ENCODE data around the gene PAX5.

Gene PAX5

DNA sequence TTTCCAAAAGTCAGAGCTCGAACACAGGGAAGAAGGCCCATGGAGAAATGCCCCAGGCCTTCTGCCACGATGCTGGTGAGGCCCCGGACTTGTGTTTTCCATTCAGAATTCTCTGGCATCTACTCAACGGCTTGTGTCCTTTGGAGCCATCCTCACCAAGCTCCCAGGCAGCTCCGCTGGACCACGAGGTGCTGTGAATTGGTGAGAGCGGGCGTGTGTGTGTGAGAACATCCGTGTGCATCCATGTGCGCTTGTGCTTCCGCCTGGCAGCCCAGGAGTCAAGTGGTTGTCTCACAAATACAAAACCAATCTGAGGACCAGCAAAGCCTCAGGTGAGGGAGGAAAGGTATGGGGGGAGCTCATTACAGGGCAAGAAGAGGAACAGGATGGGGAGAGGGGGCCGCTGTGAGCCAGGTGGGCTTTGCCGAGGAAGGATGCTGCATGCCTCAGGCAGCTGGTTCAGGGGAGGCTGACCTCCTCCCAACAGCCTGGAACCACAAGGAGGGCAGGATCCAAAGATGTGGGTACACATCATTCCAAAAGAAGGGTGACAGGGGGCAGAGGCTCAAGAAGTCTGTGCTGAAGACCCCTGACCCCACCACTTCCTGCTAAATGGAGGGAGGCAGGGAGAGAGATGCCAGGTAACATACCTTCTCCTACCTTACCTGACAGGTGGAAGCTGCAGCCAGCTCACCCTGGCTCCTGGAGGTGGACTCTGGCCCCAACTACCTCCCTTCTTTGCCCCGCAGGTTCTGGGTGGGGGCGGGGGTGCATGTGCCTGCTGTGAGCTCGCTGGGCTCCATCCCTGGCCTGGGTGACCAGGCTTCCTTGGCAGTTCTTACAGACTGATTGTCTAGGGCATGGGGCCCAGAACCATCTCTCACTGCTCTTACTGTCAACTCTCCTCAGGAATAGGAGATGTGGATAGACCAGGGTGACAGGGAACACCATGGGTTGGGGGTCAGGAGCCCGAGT is 196.3 kb downstream of the PAX5 start:
- DNase-seq, result no peak
- Histone ChIP-seq H3K27me3 (ENCODE audit: insufficient read depth, low read depth, severe bottlenecking) (no peaks in the 10 kb centered on the region), H3K27ac (no peak overlapping the region), H3K4me3 (ENCODE audit: low read depth, low read length) (no peak overlapping the region), H3K9me3 (ENCODE audit: severe bottlenecking) (no peaks in the 10 kb centered on the region), H3K36me3 (peaks cover 40% of the 10 kb centered on the region)
- TF ChIP-seq, protein P1, sequence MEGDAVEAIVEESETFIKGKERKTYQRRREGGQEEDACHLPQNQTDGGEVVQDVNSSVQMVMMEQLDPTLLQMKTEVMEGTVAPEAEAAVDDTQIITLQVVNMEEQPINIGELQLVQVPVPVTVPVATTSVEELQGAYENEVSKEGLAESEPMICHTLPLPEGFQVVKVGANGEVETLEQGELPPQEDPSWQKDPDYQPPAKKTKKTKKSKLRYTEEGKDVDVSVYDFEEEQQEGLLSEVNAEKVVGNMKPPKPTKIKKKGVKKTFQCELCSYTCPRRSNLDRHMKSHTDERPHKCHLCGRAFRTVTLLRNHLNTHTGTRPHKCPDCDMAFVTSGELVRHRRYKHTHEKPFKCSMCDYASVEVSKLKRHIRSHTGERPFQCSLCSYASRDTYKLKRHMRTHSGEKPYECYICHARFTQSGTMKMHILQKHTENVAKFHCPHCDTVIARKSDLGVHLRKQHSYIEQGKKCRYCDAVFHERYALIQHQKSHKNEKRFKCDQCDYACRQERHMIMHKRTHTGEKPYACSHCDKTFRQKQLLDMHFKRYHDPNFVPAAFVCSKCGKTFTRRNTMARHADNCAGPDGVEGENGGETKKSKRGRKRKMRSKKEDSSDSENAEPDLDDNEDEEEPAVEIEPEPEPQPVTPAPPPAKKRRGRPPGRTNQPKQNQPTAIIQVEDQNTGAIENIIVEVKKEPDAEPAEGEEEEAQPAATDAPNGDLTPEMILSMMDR (IDR thresholded peaks at IDR 0.05; ENCODE audit: low read depth, low read length), result no peak

DNA sequence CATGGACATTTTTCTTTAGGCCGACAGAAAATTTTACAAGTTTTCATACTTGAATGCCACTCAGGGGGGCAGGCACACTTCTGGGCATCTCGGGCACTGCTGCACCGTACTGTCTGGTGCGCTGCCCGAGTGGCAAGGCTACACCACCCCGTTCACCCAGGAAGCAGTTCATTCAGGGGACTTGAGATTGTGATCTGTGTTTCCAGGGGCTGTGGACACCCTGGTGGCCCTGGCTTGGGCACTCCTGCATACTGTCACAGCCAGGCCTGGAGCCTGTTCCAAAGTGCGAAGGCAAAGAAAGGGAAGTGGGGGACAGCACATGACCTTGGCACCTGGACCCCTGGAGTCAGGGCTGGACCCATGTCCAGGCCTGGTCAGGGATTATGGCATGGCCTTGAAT is 197.6 kb downstream of the PAX5 start:
- no peak for DNase-seq

DNA sequence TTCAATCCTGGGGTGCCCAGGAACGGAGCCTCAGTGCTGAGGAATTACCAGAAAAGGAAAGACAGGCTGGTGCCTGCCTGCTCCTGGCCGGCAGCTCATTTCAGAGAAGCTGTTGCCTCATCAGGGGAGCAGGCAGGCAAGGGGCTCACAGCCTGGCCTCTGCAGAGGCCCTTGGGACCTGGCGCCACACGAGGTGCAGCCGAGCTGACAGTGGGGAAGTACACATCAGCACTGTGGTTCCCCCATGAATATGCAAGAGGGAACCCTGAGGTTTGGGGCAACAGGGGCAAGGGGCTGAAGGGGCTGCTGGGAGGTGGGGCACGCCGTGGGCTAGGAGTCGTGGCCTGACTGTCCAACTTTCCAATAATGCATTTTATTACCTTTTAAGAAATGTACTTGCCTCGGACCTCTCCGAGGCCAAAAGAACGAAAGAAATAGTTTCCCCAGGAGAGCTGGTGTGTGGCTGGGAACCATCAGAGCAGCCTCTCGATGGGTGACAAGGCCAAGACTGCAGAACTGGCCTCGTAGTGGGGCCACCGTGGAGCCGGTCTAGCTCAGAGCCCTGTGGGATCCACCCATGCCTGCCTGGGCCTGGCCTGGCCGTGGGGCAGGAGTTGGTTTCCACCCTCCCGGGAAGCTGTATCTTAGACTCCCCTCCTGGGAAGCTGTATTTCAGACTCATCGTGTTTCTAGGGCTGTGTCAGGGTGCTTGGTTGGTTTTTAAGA is 198.6 kb downstream of the PAX5 start:
- no peak overlapping the region for H3K27ac ChIP-seq
- DNase-seq, result no peak
- H3K27me3 ChIP-seq (ENCODE audit: insufficient read depth, low read depth, severe bottlenecking), result no peaks in the 10 kb centered on the region
- no peak overlapping the region for H3K4me3 ChIP-seq (ENCODE audit: low read depth, low read length)
- H3K36me3 ChIP-seq, result peaks cover 28% of the 10 kb centered on the region
- TF ChIP-seq, protein P1 (IDR thresholded peaks at IDR 0.05; ENCODE audit: low read depth, low read length), result no peak
- no peaks in the 10 kb centered on the region for H3K9me3 ChIP-seq (ENCODE audit: severe bottlenecking)

More for the DNA sequence above, 197.6 kb downstream of the PAX5 start:
- H3K9me3 ChIP-seq (ENCODE audit: severe bottlenecking), result no peaks in the 10 kb centered on the region
- H3K36me3 ChIP-seq, result peaks cover 34% of the 10 kb centered on the region
- no peak overlapping the region for H3K4me3 ChIP-seq (ENCODE audit: low read depth, low read length)
- no peak overlapping the region for H3K27ac ChIP-seq
- TF ChIP-seq, protein P1 (IDR thresholded peaks at IDR 0.05; ENCODE audit: low read depth, low read length), result no peak
- H3K27me3 ChIP-seq (ENCODE audit: insufficient read depth, low read depth, severe bottlenecking), result no peaks in the 10 kb centered on the region

- DNase-seq, result no peak
- no peak overlapping the region for H3K4me3 ChIP-seq (ENCODE audit: low read depth, low read length)
These were observed 199.3 kb downstream of the PAX5 start for GRCh38 chr9:36834736-36835135.

GRCh38 chr9:36833954-36834353 is 200.1 kb downstream of the PAX5 start:
- Histone ChIP-seq H3K27me3 (ENCODE audit: insufficient read depth, low read depth, severe bottlenecking) (no peaks in the 10 kb centered on the region), H3K4me3 (ENCODE audit: low read depth, low read length) (no peak overlapping the region), H3K9me3 (ENCODE audit: severe bottlenecking) (no peaks in the 10 kb centered on the region), H3K36me3 (peaks cover 15% of the 10 kb centered on the region), H3K27ac (no peak overlapping the region)
- TF ChIP-seq, protein P1 (IDR thresholded peaks at IDR 0.05; ENCODE audit: low read depth, low read length), result 0 out of 2 replicates have a peak, but pooled peaks have one; percentile 3
- DNase-seq, result no peak

More at GRCh38 chr9:36834736-36835135, 199.3 kb downstream of the PAX5 start:
- H3K36me3 ChIP-seq, result peaks cover 23% of the 10 kb centered on the region
- TF ChIP-seq, protein P1 (IDR thresholded peaks at IDR 0.05; ENCODE audit: low read depth, low read length), result no peak
- no peaks in the 10 kb centered on the region for H3K9me3 ChIP-seq (ENCODE audit: severe bottlenecking)
- H3K27ac ChIP-seq, result no peak overlapping the region
- H3K27me3 ChIP-seq (ENCODE audit: insufficient read depth, low read depth, severe bottlenecking), result no peaks in the 10 kb centered on the region
